A673 (cell line): ENCODE data around the gene FBLN2.

Source experiments
- EZH2 ChIP-seq: fragments of 200-600 bp; sonication (generic); IDR thresholded peaks from 2 replicates; pipeline ENCODE4 v1.6.1; 2017; ENCODE audit warnings: borderline replicate concordance, low read depth, mild to moderate bottlenecking, mixed read lengths, antibody characterized with exemption, low read length; ENCODE audit not compliant: poor library complexity, severe bottlenecking
- TF ChIP-seq, protein P1 (sequence below): fragments of 300-800, 200-600 bp; sonication (generic); conservative IDR thresholded peaks from 2 replicates; pipeline ENCODE4 v1.5.1; 2017; ENCODE audit warnings: low read depth, mild to moderate bottlenecking, antibody characterized with exemption, low read length, moderate library complexity, mixed read lengths

DNA sequence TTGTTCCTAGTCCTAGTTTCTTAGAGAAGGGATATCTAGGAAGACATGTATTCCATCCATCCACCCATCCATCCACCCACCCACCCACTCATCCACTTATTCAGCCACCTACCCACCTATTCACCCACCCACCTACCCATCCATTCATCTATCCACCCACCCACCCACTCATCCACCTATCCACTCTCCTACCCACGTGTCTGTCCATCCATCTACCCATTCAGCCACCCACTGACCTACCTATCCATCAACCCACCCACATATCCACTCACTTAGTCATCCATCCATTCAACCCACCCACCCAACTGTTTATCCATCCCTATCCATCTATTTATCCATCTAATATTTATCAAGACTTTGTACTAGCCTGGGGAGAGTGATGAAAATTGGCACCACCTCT lies 120.5 kb downstream of the FBLN2 start:
- no peak for TF ChIP-seq EZH2
- TF ChIP-seq, protein P1, sequence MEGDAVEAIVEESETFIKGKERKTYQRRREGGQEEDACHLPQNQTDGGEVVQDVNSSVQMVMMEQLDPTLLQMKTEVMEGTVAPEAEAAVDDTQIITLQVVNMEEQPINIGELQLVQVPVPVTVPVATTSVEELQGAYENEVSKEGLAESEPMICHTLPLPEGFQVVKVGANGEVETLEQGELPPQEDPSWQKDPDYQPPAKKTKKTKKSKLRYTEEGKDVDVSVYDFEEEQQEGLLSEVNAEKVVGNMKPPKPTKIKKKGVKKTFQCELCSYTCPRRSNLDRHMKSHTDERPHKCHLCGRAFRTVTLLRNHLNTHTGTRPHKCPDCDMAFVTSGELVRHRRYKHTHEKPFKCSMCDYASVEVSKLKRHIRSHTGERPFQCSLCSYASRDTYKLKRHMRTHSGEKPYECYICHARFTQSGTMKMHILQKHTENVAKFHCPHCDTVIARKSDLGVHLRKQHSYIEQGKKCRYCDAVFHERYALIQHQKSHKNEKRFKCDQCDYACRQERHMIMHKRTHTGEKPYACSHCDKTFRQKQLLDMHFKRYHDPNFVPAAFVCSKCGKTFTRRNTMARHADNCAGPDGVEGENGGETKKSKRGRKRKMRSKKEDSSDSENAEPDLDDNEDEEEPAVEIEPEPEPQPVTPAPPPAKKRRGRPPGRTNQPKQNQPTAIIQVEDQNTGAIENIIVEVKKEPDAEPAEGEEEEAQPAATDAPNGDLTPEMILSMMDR: no peak
